HepG2 (cell line): ENCODE measurements around the gene PYGB. TPM values are rescaled to one million over a fixed set of nuclear protein-coding genes. Genes with fewer than 3 reads are reported as not detected.

Source experiments
- ATAC-seq: fragments of 200-7000 bp; cut with Tn5 transposase; 3 replicates; pipeline ENCODE4 v1.9.1; 2020; ENCODE audit warnings: mild to moderate bottlenecking, moderate library complexity
- BruUV-seq: library from RNA; stranded (reverse); fragments of 400-500 nt; replicated peaks from 2 replicates; lab custom pipeline; 2021; lab: Mats Ljungman, UMichigan
- CTCF ChIA-PET: fragments of 300-600 bp; formaldehyde crosslinking; extraction: SDS; loops from one replicate; lab custom pipeline; 2021; ENCODE audit warnings: low total read pairs, inconsistent platforms, low intra/inter-chr PET ratio; lab: Yijun Ruan, JAX
- POLR2A ChIA-PET: fragments of 350-600 bp; sonication (Branson Sonifier 250); formaldehyde crosslinking; loops from one replicate; lab custom pipeline; 2020; ENCODE audit warnings: antibody characterized with exemption, inconsistent platforms; lab: Yijun Ruan, JAX
- DNase-seq: peaks from one replicate; pipeline ENCODE4 v3.0.0-alpha.2; 2015; ENCODE audit warnings: low spot score
- FAIRE-seq: peaks from 3 replicates; lab custom pipeline; 2011; peaks lifted over from hg19 to GRCh38; lab: Jason Lieb, UNC
- H2AFZ ChIP-seq: one replicate; pipeline ENCODE4 v1.6.1; 2011; ENCODE audit warnings: low read length, inconsistent platforms
- H3K27ac ChIP-seq: fragments of 300-600 bp; 3 replicates; pipeline ENCODE4 v1.8.0; 2011; ENCODE audit warnings: mixed run types, mild to moderate bottlenecking, mixed read lengths, low read length, inconsistent platforms; ENCODE audit not compliant: insufficient read depth; ENCODE audit errors: extremely low read length
- H3K27me3 ChIP-seq, 2 experiments: fragments of 200-600 bp in 1 of 2; 2 replicates in 1 of 2; 3 replicates in 1 of 2; pipeline versions ENCODE4 v1.6.0 to v1.8.0; 2011; ENCODE audit warnings: low read length in 2 of 2, mild to moderate bottlenecking in 2 of 2, moderate library complexity in 2 of 2, inconsistent platforms in 1 of 2; ENCODE audit not compliant: insufficient read depth in 2 of 2, control insufficient read depth in 1 of 2
- H3K36me3 ChIP-seq, 2 experiments: fragments of 200-600 bp in 1 of 2; replicated peaks in 1 of 2; 2 replicates in 1 of 2; 3 replicates in 1 of 2; pipeline versions ENCODE4 v1.5.1 to v1.8.0; 2011; ENCODE audit warnings: low read length in 2 of 2, inconsistent platforms in 1 of 2; ENCODE audit not compliant: insufficient read depth in 2 of 2, control insufficient read depth in 1 of 2
- H3K4me1 ChIP-seq: 2 replicates; pipeline ENCODE4 v1.5.1; 2012; ENCODE audit warnings: low read length, inconsistent platforms; ENCODE audit not compliant: insufficient read depth
- H3K4me2 ChIP-seq: 2 replicates; pipeline ENCODE4 v1.6.0; 2011; ENCODE audit warnings: low read depth, low read length, inconsistent platforms
- H3K4me3 ChIP-seq, 3 experiments: fragments of 200-600 bp in 1 of 3; sonication (generic), shearing (Covaris generic) in 1 of 3; replicated peaks in 1 of 3; 2 replicates each; pipeline ENCODE4 v1.5.1; 2011 to 2016; ENCODE audit warnings: low read length in 3 of 3, inconsistent platforms in 2 of 3, low read depth in 2 of 3, mild to moderate bottlenecking in 2 of 3, control low read depth in 1 of 3, mixed read lengths in 1 of 3; ENCODE audit not compliant: insufficient read depth in 1 of 3
- H3K79me2 ChIP-seq: one replicate; pipeline ENCODE4 v1.6.1; 2011; ENCODE audit warnings: low read length, inconsistent platforms; ENCODE audit not compliant: insufficient read depth
- H3K9ac ChIP-seq: 2 replicates; pipeline ENCODE4 v1.6.0; 2011; ENCODE audit warnings: mild to moderate bottlenecking, low read depth, low read length, inconsistent platforms; ENCODE audit not compliant: insufficient read depth
- H3K9me3 ChIP-seq: 2 replicates; pipeline ENCODE4 v1.5.1; 2012; ENCODE audit warnings: mild to moderate bottlenecking, low read length
- H4K20me1 ChIP-seq: 2 replicates; pipeline ENCODE4 v1.6.0; 2011; ENCODE audit warnings: inconsistent platforms, mild to moderate bottlenecking, low read length, moderate library complexity; ENCODE audit not compliant: insufficient read depth
- CEBPG ChIP-seq: IDR thresholded peaks from 2 replicates; pipeline ENCODE4 v1.6.1; 2016
- DNMT3B ChIP-seq: conservative IDR thresholded peaks from 2 replicates; pipeline ENCODE4 v1.6.1; 2016; ENCODE audit warnings: missing biosample characterization, control low read depth
- ERF ChIP-seq: IDR thresholded peaks from 2 replicates; pipeline ENCODE4 v1.6.1; 2018; ENCODE audit warnings: missing biosample characterization, missing genetic modification reagents
- PHF21A ChIP-seq: sonication (generic); formaldehyde crosslinking; IDR thresholded peaks from 2 replicates; pipeline ENCODE4 v1.5.0; 2020; ENCODE audit warnings: mild to moderate bottlenecking, missing genetic modification reagents
- RBM22 ChIP-seq: fragments of 200-400 bp; formaldehyde crosslinking; optimal IDR thresholded peaks from 2 replicates; pipeline ENCODE3; 2017; ENCODE audit warnings: mild to moderate bottlenecking, low read length, moderate library complexity
- SMARCE1 ChIP-seq: fragments of 450-650 bp; IDR thresholded peaks from 2 replicates; pipeline ENCODE4 v1.6.1; 2017; ENCODE audit warnings: borderline replicate concordance
- SPEN ChIP-seq: sonication (generic); formaldehyde crosslinking; IDR thresholded peaks from 2 replicates; pipeline ENCODE4 v1.5.1; 2020; ENCODE audit warnings: low read depth, mild to moderate bottlenecking, missing genetic modification reagents
- TP53 ChIP-seq: sonication (generic); formaldehyde crosslinking; conservative IDR thresholded peaks from 2 replicates; pipeline ENCODE4 v1.4.0; 2020; ENCODE audit warnings: missing genetic modification reagents
- WIZ ChIP-seq: sonication (generic); formaldehyde crosslinking; IDR thresholded peaks from 2 replicates; pipeline ENCODE4 v1.5.1; 2020; ENCODE audit warnings: mild to moderate bottlenecking, missing genetic modification reagents
- ZNF274 ChIP-seq: sonication (generic); formaldehyde crosslinking; IDR thresholded peaks from 2 replicates; pipeline ENCODE4 v1.5.1; 2020; ENCODE audit warnings: mild to moderate bottlenecking, missing genetic modification reagents
- ZNF296 ChIP-seq: sonication (generic); formaldehyde crosslinking; conservative IDR thresholded peaks from 2 replicates; pipeline ENCODE4 v1.5.0; 2020; ENCODE audit warnings: mild to moderate bottlenecking, missing genetic modification reagents
- ZNF317 ChIP-seq: sonication (generic); formaldehyde crosslinking; IDR thresholded peaks from 2 replicates; pipeline ENCODE4 v1.5.0; 2020; ENCODE audit warnings: mild to moderate bottlenecking, missing genetic modification reagents
- ZNF33B ChIP-seq: sonication (generic); formaldehyde crosslinking; IDR thresholded peaks from 2 replicates; pipeline ENCODE4 v1.5.1; 2020; ENCODE audit warnings: mild to moderate bottlenecking, missing genetic modification reagents
- ZNF441 ChIP-seq: sonication (generic); formaldehyde crosslinking; IDR thresholded peaks from 2 replicates; pipeline ENCODE4 v1.7.0; 2021; ENCODE audit warnings: missing genetic modification reagents, borderline replicate concordance
- ZNF501 ChIP-seq: sonication (generic); formaldehyde crosslinking; IDR thresholded peaks from 2 replicates; pipeline ENCODE4 v1.5.1; 2020; ENCODE audit warnings: mild to moderate bottlenecking, moderate library complexity, missing genetic modification reagents
- ZNF567 ChIP-seq: sonication (generic); formaldehyde crosslinking; IDR thresholded peaks from 2 replicates; pipeline ENCODE4 v1.8.1; 2023; ENCODE audit warnings: mild to moderate bottlenecking, missing genetic modification reagents, borderline replicate concordance
- ZNF790 ChIP-seq: sonication (generic); formaldehyde crosslinking; IDR thresholded peaks from 2 replicates; pipeline ENCODE4 v1.8.0; 2022; ENCODE audit warnings: missing genetic modification reagents, mild to moderate bottlenecking, borderline replicate concordance
- ZNF816 ChIP-seq: sonication (generic); formaldehyde crosslinking; IDR thresholded peaks from 2 replicates; pipeline ENCODE4 v1.8.0; 2022; ENCODE audit warnings: missing genetic modification reagents, mild to moderate bottlenecking, borderline replicate concordance
- ZNF883 ChIP-seq: sonication (generic); formaldehyde crosslinking; IDR thresholded peaks from 2 replicates; pipeline ENCODE4 v1.5.1; 2020; ENCODE audit warnings: mild to moderate bottlenecking, missing genetic modification reagents; ENCODE audit errors: not compliant biosample characterization
- WGBS: methylation state at CpG from one replicate; pipeline ENCODE4 v1.1.6; 2017; ENCODE audit warnings: low lambda C conversion rate; 5-methylcytosine and 5-hydroxymethylcytosine counted together
- in situ Hi-C: cut with HindIII; loops from 2 replicates; pipeline ENCODE4 v1.10.0; 2017; ENCODE audit warnings: low pct_unique_long_range_greater_than_20kb; ENCODE audit not compliant: extremely low pct_ligation_motif_present
- intact Hi-C: fragments of 100-400 bp; cut with micrococcal nuclease; formaldehyde crosslinking; loops from one replicate; pipeline ENCODE4 v1.10.0; 2022; ENCODE audit not compliant: unreplicated experiment
- polyA plus RNA-seq, 8 experiments: library from polyadenylated mRNA; depleted of rRNA in 3 of 8; stranded (reverse) in 7 of 8; unstranded in 1 of 8; fragments of >200 nt; fragmentation: Illumina TruSeq in 4 of 8; extraction: Trizol in 4 of 8; gene quantifications; 2 replicates each; pipeline versions ENCODE4 v1.2.1 to v1.2.3, GENCODE V29; 2011 to 2016; ENCODE audit warnings: low read depth in 4 of 8, missing spikeins in 1 of 8, mixed read lengths in 1 of 8; ENCODE audit not compliant: insufficient read depth in 1 of 8
- total RNA-seq, 5 experiments: library from RNA; depleted of rRNA; stranded (reverse); fragments of >200 nt; fragmentation: Illumina TruSeq; extraction: Trizol; gene quantifications; 2 replicates each; pipeline ENCODE4 v1.2.3, GENCODE V29; 2016; ENCODE audit warnings: low read depth in 1 of 5
- TF ChIP-seq, protein P1 (sequence below): sonication (generic); formaldehyde crosslinking; IDR thresholded peaks from 2 replicates; pipeline ENCODE4 v1.4.0; 2020; ENCODE audit warnings: missing genetic modification reagents, borderline replicate concordance
- TF ChIP-seq, protein P2 (sequence below): sonication (generic); formaldehyde crosslinking; IDR thresholded peaks from 2 replicates; pipeline ENCODE4 v1.8.1; 2023; ENCODE audit warnings: missing genetic modification reagents, inconsistent platforms, borderline replicate concordance

PYGB gene
- total and polyA plus RNA-seq, 2 of the 13 experiments (the other 11 are each of a cell fraction or from before 2014, with no cell fraction given), result 24.2 to 86.3 TPM

DNA sequence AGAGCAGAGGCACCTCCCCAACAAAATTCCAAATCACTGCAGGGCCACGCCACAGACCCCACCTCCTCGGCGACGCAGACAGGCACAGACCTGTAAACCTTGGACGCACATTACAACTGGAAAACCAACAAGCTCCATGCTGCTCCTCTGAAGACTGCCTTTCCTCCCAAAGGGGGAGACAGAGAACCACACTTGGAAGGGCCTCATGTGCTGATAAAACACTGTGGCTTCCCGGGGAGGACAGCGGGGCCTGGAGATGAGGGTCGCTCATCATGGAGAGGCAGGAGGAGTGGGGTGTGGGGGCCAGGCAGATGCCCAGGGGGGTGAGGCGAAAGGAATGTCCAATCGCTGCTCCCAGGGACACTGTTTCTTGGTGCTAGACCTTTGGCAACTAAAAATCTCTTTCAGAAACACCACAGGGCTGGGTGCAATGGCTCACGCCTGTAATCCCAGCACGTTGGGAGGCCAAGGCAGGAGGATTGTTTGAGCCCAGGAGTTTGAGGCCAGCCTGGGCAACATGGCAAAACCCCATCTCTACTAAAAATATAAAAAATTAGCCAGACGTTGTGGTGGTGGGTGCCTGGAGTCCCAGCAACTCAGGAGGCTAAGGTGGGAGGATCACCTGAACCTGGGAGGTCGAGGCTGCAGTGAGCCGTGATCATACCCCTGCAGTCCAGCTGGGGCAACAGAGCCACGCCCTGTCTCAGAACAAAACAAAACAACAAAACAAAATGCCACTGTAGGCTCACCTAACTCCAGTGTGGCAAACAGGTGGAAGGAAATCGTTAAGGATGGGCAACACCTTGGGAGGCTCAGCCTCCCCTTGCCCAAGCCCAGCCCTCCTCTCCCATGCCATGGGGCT, 88.9 kb downstream of the PYGB start:
- no peak overlapping the region for H3K9ac ChIP-seq
- no peak overlapping the region for H3K27ac ChIP-seq
- in situ Hi-C loops, result no loop called here
- TF ChIP-seq WIZ (CRISPR knock-in tag) (no peak), PHF21A (CRISPR knock-in tag) (no peak), ZNF567 (CRISPR knock-in tag) (no peak), CEBPG (CRISPR knock-in tag) (no peak), DNMT3B (CRISPR knock-in tag) (no peak), TP53 (CRISPR knock-in tag) (no peak), ZNF274 (CRISPR knock-in tag) (peak; percentile 30; the same call in 1 of the 2 replicates), ZNF33B (CRISPR knock-in tag) (no peak), RBM22 (peak; percentile 80), SMARCE1 (no peak), ZNF816 (CRISPR knock-in tag) (no peak), ZNF441 (CRISPR knock-in tag) (no peak), ZNF790 (no peak), ZNF317 (CRISPR knock-in tag) (no peak), ZNF501 (CRISPR knock-in tag) (peak; percentile 66; the same call in 1 of the 2 replicates), ERF (peak; percentile 38; the same call in 1 of the 2 replicates), ZNF883 (CRISPR knock-in tag) (no peak), SPEN (CRISPR knock-in tag) (no peak), ZNF296 (CRISPR knock-in tag) (0 out of 2 replicates have a peak, but pooled peaks have one; percentile 22)
- TF ChIP-seq, protein P1, sequence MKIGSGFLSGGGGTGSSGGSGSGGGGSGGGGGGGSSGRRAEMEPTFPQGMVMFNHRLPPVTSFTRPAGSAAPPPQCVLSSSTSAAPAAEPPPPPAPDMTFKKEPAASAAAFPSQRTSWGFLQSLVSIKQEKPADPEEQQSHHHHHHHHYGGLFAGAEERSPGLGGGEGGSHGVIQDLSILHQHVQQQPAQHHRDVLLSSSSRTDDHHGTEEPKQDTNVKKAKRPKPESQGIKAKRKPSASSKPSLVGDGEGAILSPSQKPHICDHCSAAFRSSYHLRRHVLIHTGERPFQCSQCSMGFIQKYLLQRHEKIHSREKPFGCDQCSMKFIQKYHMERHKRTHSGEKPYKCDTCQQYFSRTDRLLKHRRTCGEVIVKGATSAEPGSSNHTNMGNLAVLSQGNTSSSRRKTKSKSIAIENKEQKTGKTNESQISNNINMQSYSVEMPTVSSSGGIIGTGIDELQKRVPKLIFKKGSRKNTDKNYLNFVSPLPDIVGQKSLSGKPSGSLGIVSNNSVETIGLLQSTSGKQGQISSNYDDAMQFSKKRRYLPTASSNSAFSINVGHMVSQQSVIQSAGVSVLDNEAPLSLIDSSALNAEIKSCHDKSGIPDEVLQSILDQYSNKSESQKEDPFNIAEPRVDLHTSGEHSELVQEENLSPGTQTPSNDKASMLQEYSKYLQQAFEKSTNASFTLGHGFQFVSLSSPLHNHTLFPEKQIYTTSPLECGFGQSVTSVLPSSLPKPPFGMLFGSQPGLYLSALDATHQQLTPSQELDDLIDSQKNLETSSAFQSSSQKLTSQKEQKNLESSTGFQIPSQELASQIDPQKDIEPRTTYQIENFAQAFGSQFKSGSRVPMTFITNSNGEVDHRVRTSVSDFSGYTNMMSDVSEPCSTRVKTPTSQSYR, result no peak
- TF ChIP-seq, protein P2, sequence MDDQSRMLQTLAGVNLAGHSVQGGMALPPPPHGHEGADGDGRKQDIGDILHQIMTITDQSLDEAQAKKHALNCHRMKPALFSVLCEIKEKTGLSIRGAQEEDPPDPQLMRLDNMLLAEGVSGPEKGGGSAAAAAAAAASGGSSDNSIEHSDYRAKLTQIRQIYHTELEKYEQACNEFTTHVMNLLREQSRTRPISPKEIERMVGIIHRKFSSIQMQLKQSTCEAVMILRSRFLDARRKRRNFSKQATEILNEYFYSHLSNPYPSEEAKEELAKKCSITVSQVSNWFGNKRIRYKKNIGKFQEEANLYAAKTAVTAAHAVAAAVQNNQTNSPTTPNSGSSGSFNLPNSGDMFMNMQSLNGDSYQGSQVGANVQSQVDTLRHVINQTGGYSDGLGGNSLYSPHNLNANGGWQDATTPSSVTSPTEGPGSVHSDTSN (CRISPR knock-in tag), result no peak

More for the DNA sequence above, 88.9 kb downstream of the PYGB start:
- DNase-seq (peak; percentile 82), FAIRE-seq (peak; percentile 8), ATAC-seq (peak; percentile 81)
- Histone ChIP-seq H3K36me3 (no peaks in the 10 kb centered on the region), H3K4me2 (no peak overlapping the region), H3K27me3 (no peaks in the 10 kb centered on the region), H3K4me3 (no peak overlapping the region), H3K79me2 (peaks cover 25% of the 10 kb centered on the region), H3K4me1 (peaks cover 45% of the 10 kb centered on the region), H2AFZ (no peak overlapping the region), H4K20me1 (peaks cover 4% of the 10 kb centered on the region), H3K9me3 (no peaks in the 10 kb centered on the region)
- WGBS, result 89% methylated on average over 17 of the region's 17 CpGs
- no TSS peak for BruUV-seq
- ChIA-PET POLR2A (interaction anchor here (1.0 to 4.8 kb wide), 6 partner anchors 27 to 89 kb away, joined by 3 to 38 read pairs (median 4); partner anchors contain the start of genes GINS1 and PYGB), CTCF (interaction anchor here (5.6 kb wide), 1 partner anchor 62 kb away, joined by 45 read pairs; no protein-coding TSS in a partner anchor)
- intact Hi-C loops, result loop anchor here (1.0 to 2.0 kb wide), 2 partner anchors 63 to 70 kb away; partner anchors contain the start of gene GINS1
